Measurements from ENCODE around the gene MECP2.
A peak's percentile ranks its signal among the peaks of the same experiment; 100 is the strongest.
"Not testable (repeated sequence)": the region's sequence is repeated elsewhere in the genome, so short reads cannot be mapped to it uniquely, and the experiment has no call there.

Gene MECP2

DNA sequence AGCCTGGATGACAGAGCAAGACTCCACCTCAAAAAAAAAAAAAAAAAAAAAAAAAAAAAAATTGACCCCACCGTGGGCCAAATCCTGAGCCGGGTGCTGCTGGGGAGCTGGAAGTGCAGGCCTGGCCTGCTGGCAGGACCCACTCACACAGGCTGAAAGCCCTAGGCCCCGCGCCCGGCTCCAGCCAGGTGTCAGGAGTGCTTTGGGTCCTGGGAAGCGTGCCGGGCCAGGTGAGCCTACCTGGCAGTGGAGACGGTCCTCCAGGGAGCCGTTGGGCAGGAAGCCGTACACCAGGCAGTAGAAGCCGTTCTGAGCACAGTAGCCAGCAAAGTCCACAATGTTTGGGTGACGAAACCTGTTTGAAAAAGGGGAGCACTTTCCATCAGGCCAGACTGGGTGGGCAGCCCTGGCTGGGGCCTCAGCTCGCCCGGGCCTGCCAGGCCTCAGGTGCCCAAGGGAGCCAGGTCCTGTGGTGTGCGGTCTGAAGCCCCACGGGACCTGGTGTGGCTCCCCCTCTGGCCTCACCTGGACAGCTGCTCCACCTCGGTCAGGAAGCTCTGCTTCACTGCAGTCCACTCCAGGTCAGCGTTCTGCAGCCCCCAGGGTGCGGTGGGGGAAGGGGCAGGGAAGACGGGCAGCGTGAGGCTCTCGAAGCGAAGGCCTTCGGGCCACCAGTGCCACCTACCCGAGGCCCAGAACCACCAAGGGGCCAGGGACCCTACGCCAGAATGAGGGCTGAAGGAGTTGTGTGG lies 79.6 kb downstream of the MECP2 start:
- DNase-seq (ENCODE audit: low read depth): no peak

DNA sequence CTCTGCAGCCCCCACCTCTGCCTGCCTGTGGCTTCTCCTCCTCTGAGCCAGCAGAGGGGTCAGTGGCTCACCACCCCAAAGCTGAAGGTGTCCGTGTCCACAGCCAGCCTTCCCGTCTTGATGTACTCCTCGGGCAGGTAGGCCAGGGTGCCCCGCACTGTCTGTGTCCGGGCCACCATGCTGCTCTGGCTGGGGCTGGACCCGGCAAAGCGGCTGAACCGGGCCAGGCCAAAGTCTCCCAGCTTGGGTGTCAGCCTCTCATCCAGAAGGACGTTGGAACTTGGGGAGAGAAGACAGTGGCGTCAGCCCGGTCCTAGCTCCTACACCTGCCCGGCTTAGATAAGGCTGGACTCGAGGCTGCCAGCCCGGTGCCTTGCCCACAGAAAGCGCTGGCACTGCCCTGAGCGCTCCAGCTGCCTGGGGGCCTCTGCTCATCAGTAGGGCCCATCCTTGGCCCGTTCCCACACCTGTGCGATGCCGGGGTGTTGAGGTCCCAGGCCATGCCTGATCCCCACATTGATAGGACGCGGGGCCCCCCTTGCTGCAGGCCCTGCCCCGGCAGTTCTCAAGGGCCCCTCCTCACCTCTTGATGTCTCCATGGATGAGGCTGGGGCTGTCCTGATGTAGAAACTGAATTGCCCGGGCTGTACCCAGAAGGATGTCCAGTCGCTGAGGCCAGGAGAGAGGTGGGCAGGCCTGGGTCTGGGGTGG lies 81.0 kb downstream of the MECP2 start:
- DNase-seq (ENCODE audit: low read depth): no peak

DNA sequence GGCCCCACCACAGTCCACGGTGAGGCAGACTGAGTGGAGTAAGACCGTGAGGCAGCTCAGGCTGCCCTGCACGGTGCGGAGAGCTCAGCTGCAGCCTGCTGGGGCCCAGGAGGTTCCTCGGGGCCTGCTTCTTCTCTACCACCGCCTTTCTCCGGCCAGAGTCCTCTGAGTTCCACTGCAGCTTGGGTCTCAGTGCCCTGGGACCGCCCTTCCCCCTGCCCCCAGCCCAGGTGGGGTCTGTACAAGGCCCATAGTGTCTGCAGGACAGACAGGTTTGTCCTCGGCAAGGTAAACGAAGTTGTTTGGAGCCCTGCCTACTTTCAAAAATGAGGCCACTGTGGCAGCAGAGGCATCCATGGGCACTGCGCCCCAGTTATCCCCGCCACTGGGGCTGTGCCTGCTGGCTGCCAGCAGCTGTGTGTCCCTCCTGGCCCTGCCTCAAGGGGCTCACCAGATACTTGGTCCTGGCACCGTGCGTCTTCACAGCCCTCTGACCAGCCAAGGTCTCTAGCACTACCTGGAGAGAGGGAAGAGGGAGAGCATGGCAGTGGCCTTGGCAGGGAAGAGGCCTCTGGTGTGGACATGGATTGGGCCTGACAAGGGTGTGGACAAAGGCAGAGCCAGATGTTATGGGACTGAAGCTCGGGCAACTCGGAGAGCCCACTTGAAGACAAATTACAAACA lies 81.8 kb downstream of the MECP2 start:
- DNase-seq (ENCODE audit: low read depth): no peak

DNA sequence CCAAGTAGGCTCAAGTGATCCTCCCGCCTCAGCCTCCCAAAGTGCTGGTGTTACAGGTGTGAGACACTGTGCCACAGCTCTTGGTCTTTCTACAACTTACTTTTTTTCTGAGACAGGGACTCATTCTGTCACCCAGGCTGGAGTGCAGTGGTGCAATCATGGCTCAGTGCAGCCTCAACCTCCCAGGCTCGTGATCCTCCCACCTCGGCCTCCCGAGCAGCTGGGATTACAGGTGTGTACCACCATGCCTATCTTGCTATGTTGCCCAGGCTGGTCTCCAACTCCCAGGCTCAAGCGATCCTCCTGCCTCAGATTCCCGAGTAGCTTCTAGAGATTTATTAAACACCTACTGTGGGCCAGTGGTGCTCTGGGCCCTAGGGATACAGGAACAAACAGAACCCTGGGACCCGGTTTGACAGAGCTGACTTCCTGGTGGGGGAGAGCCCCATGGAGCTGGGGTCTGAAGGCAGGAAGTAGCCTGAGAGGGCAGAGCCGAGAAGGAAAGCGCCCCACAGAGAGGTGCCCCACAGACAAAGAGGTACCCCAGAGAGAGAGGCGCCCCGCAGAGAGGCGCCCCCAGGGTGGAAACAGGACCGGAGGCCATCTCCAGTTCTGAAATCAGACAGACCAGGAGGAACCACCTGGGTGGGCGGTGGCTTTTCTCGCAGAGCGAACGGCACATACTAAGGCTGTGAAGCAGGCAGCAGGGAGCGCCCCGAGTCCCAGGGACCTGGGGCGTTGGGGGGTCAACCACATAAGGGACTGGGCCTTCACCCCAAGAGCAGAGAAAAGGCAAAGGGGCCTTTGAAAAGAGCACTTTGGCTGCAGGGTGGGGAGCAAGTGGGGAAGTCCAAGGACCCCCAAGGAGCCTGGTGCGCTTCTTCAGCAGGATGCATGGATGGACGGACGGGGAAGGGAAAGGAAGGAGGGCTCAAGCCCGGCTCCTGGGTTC lies 82.8 kb downstream of the MECP2 start:
- no peak for DNase-seq (ENCODE audit: low read depth)

DNA sequence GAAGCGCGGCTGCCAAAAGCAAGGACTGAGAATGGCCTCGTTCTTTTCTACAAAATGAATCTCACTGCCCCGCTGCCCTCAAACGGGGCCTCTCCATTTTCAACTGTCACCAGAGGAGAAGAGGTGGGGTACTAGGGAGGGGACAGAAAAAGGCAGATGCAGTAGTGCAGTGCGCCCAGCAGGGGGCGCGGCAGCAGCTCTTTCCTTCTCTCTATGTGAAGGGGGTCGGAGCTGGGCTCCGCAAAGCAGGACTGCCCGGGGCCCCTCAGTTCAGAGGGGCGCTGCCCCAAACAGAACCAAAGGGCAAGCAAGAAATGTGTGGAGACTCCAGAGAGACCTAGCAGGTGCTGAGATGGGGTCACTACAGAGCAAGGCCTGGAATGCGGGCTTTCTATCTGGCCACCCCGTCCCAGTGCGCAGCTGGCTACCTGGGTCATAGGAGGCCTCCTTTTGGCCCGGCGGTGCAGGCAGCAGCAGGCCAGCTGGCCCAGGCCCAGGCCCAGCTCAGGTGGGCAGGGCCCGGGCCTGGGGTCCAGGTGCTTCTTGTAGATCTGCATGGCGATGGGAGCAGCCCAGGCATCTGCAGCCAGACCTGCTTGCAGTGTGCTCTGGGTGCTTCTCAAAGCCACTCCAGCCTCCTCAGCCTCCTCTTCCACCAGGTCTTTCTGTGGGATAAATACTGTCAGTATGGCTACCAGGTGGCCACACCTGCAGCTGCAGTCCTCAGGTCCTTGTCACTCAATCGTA lies 83.7 kb downstream of the MECP2 start:
- no peak for DNase-seq (ENCODE audit: low read depth)

DNA sequence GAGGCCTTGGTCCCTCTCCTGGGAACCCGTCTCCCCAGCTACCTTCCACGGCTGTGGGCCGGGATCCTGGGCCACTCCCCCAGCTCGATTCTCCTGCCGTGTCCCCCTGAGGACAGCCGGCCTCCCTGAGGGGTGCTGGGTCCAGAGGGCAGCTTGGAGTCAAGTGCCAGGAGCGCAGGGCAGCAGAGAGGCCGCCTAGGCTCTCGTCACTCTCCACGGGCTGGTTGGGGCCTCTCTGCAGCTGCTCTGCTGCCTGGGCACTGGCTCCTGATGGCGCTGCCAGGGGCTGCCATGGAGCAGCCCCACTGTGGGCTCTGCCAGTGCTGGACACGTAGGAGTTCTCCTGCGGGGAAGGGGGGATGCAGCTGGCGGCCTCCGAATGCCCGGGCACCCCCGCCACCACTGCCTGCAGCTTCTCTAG lies 84.5 kb downstream of the MECP2 start:
- DNase-seq (ENCODE audit: low read depth): no peak

DNA sequence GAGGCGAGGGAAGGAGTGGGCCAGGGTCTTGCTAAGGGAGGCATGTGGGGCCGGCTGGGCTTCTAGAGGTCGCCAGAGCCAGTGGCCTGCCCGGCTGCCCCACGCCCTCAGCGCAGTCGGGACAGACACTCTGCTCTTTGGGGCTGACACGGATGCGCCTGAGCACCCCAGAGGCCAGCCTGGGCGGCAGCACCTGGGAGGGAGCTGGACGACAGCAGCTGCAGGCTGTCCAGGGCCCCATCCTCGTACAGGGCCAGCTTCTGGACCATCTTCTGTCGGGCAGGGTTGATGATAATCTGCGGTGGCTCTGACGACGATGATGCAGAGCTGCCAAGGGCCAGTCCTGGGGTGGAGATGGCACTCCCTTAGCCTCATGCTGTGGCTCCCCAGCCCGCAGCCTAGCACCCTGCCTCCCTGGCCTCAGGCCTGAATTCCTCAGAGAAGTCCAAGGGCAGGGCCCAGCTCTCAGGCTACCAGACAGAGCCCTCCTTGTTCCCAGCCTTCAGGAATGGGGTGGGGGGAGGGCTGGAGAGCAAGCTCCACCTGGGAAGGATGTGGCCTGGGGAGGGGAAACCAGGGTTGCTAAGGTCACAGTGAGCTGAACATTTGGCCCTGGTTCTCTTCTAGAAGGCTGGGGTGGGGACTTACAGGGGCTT lies 85.1 kb downstream of the MECP2 start:
- no peak for DNase-seq (ENCODE audit: low read depth)

DNA sequence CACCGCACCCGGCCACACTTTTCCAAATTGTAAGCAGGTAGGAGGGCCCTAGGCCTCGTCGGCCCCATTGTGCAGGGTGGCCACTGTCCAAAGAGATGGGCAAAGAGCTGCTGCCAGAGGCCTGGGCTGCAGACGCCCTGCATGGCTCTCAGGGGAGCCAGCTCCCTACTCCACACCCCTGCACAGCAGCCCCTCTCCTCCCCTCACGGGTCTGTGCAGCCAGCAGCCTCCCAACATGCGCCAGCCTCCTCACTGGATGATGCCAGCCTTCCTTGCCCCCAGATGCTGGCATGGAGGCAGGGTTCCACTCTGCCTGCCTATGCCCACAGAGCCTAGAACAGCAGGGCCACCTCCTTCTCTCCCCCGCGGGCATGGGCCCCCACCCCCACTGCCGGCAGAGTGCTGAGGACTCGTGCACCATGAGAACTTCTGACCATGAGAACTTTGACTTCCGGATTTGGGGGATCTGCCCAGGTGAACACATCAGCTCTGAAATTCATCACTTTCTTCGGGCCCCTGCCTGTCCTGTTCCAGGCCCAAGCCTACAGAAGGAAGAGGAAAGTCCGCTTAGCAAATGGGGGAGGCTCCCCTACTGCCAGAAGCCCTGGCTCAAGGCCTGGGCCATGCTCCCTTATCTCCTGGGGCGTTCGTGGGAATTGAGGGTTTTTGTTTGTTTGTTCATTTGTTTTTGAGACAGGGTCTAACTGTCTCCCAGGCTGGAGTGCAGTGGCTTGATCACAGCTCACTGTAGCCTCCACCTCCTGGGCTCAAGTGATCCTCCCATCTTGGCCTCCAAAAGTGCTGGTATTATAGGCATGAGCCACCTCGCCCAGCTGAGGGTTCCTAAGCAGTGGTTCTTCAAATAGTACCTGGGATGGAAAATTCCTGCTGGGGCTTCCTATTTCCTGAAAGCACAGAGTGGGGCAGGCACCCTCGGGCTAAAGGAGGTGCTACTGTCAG lies 85.9 kb downstream of the MECP2 start:
- no peak for DNase-seq (ENCODE audit: low read depth)

DNA sequence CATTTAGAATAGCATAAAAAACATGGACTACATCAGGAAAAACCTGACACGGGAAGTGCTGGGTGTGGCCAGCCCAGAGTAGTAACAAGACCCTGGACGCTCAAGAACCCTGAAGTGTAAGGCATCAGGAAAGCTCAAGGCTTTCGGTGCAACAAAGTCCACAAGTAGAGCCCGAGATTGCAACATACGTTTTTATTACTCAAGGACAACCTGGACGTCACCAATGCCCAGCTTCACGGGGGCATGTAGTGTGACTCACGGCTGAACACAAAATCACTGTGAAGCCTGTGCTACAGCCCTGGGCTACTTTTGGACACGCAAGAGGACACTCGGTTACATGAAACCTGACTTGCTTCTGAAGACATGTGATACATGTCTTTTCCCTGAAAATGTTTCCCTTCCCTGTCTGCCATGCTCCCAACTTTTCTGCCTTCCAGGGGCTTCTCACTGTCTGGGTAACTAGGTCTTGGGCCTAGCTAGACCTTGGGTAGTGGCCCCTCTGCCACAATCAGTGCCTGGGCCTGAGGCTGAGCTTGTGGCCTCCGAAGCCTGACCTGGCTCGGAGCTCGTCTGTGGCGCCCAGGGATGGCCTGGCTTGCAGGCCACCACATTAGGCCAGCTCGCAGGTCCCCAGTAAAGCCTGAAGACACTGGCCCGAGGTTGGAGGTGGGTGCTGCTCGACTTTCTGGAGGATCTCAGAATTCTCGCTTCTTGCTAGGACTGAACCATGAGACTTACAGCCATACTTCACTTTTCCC lies 87.0 kb downstream of the MECP2 start:
- DNase-seq (ENCODE audit: low read depth): peak; percentile 83

DNA sequence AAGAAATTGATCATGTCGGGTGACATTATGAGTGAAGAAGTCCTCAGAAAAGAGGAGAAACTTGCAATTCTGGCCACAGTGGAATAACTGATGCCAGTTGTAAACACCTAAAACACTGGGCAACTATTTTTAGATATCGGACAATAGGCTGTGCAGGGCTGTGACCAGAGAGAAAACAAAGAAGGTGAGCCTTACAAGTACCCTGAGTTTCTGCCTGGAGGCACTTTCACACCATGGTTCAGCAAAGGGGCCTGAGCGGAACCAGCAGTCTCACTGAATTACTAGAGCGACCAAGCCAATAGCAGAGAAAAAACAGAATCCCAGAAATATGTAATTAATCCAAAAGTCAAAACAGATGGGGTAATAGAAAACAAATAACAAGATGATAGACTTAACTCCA lies 89.0 kb downstream of the MECP2 start:
- no peak for DNase-seq (ENCODE audit: low read depth)

DNA sequence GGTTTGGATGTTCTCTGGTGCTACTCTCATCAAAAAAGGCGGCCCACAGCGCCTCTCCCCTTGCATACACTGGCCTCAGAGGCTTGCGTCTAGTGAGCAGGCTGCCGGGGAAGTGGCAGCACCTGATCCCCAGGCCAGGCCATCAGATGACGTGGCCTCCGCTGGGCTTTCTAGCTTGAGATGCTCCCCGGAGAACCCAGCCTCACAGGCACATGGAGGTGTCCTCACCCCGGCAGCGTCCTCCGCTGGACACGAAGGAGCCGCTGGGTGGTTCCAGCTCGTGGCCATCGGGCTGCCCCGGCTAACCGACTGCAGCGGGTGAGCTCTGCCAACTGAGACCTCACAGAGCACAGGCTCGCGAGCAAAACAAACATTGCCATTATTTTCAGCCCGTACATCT lies 90.6 kb downstream of the MECP2 start:
- no peak for DNase-seq (ENCODE audit: low read depth)

DNA sequence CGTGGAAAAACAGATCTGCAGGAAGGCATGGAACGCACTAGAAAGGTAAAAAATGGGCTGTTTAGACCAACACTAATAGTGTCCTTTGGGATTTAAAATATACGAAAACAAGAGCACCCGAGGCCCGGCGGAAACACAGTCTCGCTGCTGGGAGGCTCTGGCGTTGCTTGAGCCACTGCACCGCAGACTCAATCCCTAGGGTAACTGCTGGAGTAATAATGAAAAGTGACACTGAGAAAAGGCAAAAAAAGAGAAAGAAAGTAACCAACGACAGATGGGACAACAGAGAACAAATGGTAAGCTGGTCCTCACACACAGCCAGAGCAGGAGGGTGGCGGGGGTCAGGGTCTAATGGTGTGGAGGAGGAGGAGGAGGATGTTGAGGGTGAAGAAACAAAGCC lies 93.2 kb downstream of the MECP2 start:
- DNase-seq (ENCODE audit: low read depth): no peak

DNA sequence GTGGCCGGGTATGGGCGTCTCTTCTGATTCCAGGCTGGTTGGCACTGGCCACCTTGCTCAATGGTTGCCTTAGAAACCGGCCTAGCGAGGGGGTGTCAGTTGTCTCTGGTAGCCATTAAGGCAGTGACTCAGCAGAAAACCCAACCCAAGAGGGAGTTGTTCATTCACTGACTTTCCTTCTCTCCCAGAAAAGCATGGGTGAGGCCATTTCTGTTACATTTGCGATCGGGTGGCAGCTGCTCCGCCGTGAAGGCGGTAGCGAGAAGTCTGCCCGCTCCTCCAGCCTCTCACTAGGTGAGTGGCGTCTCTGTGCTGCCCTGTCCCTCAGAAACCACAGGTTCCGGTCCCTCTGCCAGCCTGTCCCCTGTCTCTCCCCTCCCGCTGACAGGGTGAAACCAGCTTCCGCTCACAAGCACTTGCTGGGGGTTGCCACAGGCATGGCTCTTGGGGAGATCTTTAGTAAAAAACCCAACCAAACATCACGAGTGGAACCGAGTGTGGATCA lies 95.2 kb downstream of the MECP2 start:
- DNase-seq (ENCODE audit: low read depth): peak; percentile 55

DNA sequence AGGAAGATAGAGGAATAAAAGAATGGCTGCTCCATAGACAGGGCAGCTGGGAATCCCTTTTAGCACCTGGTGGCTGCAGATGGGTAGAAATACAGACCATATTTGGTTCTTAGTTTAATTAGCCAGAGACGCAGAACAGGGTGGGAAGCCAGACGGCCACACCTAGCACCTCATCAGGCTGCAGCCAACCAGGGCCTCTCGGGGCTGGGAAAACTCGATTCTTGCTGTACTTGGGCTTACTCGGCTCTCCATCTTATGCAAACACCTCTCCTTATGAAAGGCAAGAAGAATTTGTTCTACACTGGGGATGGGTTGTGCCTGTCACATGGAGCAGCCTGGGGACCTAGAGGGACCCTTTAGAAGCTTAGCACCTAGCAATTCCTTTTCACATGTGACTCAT lies 97.5 kb downstream of the MECP2 start:
- no peak for DNase-seq (ENCODE audit: low read depth)

DNA sequence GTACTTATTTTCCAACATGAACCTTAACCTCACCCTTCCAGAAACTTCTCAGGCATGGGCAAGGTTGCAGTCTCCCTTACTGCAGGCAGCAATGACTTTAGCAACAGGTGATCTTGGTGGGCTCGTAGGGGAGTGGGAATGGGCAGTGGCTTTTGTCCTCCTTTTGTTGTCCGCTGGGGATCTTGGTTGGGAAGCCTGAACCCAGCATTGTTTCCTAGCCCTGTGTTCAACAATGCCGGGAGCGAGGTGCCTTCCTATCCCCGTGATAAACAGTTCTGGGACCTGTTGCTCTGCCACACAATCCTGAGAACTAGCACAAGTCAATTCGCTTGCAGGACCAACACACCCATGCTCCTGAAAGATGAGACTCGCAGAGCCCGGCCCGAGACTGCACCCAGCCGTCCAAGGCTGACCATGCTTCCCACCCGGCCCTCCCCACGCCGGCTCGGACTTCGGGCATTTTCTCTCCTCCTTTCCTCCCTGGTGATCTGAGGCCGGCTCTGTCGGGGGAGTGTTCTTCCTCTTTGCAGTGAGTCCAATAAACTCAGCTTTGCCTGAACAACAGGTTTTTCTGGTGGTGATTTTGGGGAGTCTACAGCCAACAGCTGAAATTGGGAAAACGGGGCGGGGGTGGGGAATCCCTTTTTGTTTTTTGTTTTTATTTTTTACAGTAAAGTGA lies 98.0 kb downstream of the MECP2 start:
- no peak for DNase-seq (ENCODE audit: low read depth)

DNA sequence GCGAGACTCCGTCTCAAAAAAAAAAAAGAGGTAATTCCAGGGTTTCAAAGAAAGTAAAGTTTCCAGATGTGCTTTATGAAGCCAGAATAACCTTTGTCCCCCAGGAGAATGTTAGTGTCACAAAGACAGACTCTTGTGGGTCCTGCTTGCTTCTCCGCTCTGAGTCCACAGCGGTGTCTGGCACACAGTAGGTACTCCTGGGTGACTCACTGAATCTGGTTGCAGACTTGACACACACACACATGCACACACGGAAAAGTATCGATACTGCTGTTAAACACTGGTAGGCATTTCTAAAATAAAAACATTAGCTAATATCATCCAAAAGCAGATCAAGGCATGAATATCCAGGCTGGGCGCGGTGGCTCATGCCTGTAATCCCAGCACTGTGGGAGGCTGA lies 102.0 kb downstream of the MECP2 start:
- no peak for DNase-seq (ENCODE audit: low read depth)

DNA sequence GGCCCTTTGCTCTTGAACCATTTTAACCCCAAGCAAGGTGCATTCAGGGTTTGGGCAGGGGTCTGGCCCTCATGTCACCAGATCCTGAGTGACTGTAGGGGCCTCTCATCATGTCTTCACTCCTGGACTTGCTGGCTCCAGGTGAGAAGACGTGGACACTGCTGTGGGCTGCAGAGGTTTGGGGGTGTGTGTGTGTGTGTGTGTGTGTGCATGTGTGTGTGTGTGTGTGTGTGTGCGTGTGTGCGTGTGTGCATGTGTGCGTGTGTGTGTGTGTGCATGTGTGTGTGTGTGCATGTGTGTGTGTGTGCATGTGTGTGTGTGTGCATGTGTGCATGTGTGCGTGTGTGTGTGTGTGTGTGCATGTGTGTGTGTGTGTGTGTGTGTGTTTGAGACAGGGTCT lies 103.1 kb downstream of the MECP2 start:
- not testable (repeated sequence) for DNase-seq (ENCODE audit: low read depth)

DNA sequence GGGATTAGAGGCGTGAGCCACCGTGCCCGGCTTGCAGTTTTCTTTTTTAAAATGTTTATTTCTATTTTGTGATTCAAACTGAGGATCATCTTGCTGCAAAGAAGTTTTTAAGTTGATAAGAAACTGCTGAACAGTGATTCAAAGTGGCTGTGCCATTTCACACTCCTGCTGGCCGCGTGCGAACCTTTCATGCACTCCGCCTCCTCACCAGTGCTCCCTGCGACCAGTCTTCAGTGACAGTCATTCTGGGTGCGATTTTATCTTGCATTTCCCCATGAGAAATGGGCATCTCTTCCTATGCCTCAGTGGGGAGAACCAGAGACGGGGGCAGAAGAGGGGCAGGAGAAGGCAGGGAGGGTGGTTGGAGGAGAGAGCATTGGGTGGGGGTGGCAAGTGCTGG lies 103.5 kb downstream of the MECP2 start:
- no peak for DNase-seq (ENCODE audit: low read depth)
